ENCODE data around the gene NKX1-2.

DNA sequence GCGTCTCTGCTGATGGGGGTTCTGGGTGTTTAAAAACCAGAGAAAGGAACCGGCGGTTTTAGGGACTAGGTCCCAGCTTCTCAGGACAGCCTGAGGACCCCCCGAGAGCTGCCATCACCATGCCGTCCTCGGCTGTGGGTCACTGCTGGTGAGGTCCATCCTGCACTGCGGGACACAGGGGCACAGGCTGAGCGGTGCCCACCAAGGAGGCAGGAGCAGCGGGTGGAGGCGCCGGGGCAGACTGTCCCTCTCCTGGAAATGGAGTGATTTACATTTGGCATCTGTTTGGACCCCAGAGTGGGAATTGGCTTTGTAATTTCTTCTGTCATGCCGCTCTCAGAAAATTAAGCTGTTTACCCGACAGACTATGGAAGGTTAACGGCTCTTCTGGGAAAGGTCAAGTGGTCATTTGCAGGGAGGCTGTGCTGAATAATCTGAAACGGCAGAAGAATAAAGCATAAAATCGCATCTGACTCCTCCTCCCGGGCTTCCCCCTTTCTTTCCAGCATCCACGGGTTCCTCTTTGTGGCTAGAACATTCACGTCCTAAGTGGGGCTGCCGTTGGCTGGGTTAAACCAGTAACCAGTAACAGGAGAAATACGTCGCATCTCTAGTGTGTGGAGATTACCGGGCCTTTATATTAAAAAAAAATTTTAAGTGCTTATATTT is 43.5 kb upstream of the NKX1-2 start:
- TF ChIP-seq, protein P1, sequence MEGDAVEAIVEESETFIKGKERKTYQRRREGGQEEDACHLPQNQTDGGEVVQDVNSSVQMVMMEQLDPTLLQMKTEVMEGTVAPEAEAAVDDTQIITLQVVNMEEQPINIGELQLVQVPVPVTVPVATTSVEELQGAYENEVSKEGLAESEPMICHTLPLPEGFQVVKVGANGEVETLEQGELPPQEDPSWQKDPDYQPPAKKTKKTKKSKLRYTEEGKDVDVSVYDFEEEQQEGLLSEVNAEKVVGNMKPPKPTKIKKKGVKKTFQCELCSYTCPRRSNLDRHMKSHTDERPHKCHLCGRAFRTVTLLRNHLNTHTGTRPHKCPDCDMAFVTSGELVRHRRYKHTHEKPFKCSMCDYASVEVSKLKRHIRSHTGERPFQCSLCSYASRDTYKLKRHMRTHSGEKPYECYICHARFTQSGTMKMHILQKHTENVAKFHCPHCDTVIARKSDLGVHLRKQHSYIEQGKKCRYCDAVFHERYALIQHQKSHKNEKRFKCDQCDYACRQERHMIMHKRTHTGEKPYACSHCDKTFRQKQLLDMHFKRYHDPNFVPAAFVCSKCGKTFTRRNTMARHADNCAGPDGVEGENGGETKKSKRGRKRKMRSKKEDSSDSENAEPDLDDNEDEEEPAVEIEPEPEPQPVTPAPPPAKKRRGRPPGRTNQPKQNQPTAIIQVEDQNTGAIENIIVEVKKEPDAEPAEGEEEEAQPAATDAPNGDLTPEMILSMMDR (conservative IDR thresholded peaks at IDR 0.05; ENCODE audit: low read depth, low read length), result no peak
- no peak for TF ChIP-seq EZH2 (IDR thresholded peaks at IDR 0.05; ENCODE audit: borderline replicate concordance, low read depth, low read length, poor library complexity, severe bottlenecking)
